GM23248 (cell line): ENCODE data around the gene C5orf22.

Experiments
- EZH2 ChIP-seq: fragments of 200-600 bp; sonication (generic); IDR thresholded peaks from 2 replicates; pipeline ENCODE4 v1.6.1; 2018; ENCODE audit warnings: antibody characterized with exemption, mild to moderate bottlenecking; ENCODE audit not compliant: insufficient read depth, poor library complexity, severe bottlenecking
- EZH2phosphoT487 ChIP-seq: fragments of 200-600 bp; sonication (generic); IDR thresholded peaks from 2 replicates; pipeline ENCODE4 v1.6.1; 2018; ENCODE audit warnings: antibody characterized with exemption, moderate library complexity, mild to moderate bottlenecking, low read depth; ENCODE audit not compliant: insufficient read depth

- TF ChIP-seq EZH2 (no peak), EZH2phosphoT487 (no peak)
These were observed 47.5 kb downstream of the C5orf22 start for GRCh38 chr5:31579558-31579957.
